GM21360 (cell line): ENCODE results near the gene TMEM132C.

Source experiments
- ATAC-seq: cut with Tn5 transposase; IDR thresholded peaks from one replicate; pipeline ENCODE4 v1.9.1; 2021; ENCODE audit warnings: mild to moderate bottlenecking, moderate library complexity; ENCODE audit not compliant: unreplicated experiment

TMEM132C gene

GRCh38 chr12:128337431-128338170 lies 70.6 kb downstream of the TMEM132C start:
- ATAC-seq = no peak

- ATAC-seq = no peak
Observed at GRCh38 chr12:128338386-128339125, 71.6 kb downstream of the TMEM132C start.

GRCh38 chr12:128339126-128339520 lies 72.2 kb downstream of the TMEM132C start:
- ATAC-seq = no peak

- ATAC-seq = no peak
Observed at GRCh38 chr12:128339631-128340030, 72.7 kb downstream of the TMEM132C start.

- ATAC-seq = no peak
Observed at GRCh38 chr12:128353301-128353700, 86.3 kb downstream of the TMEM132C start.

- ATAC-seq = no peak
Observed at GRCh38 chr12:128356547-128356946, 89.6 kb downstream of the TMEM132C start.

GRCh38 chr12:128361400-128361995 lies 94.5 kb downstream of the TMEM132C start:
- no peak for ATAC-seq

- ATAC-seq = no peak
Observed at GRCh38 chr12:128365032-128365431, 98.1 kb downstream of the TMEM132C start.

- no peak for ATAC-seq
Observed at GRCh38 chr12:128365651-128366231, 98.8 kb downstream of the TMEM132C start.

GRCh38 chr12:128367961-128368360 lies 101.0 kb downstream of the TMEM132C start:
- no peak for ATAC-seq

- no peak for ATAC-seq
Observed at GRCh38 chr12:128381541-128381940, 114.6 kb downstream of the TMEM132C start.

- no peak for ATAC-seq
Observed at GRCh38 chr12:128381946-128382345, 115.0 kb downstream of the TMEM132C start.

GRCh38 chr12:128382946-128383345 lies 116.0 kb downstream of the TMEM132C start:
- ATAC-seq = no peak

GRCh38 chr12:128383357-128383937 lies 116.5 kb downstream of the TMEM132C start:
- no peak for ATAC-seq

GRCh38 chr12:128385736-128386135 lies 118.8 kb downstream of the TMEM132C start:
- ATAC-seq = no peak

- no peak for ATAC-seq
Observed at GRCh38 chr12:128387811-128388422, 120.9 kb downstream of the TMEM132C start.

- ATAC-seq = no peak
Observed at GRCh38 chr12:128388461-128389000, 121.6 kb downstream of the TMEM132C start.

GRCh38 chr12:128393346-128393745 lies 126.4 kb downstream of the TMEM132C start:
- no peak for ATAC-seq

- no peak for ATAC-seq
Observed at GRCh38 chr12:128394137-128394536, 127.2 kb downstream of the TMEM132C start.

- no peak for ATAC-seq
Observed at GRCh38 chr12:128399253-128399652, 132.3 kb downstream of the TMEM132C start.
